ENCODE results near the gene GJB4. TPM values are rescaled to one million over a fixed set of nuclear protein-coding genes. Genes with fewer than 3 reads are reported as not detected.
A peak's percentile ranks its signal among the peaks of the same experiment; 100 is the strongest.
"Not testable (repeated sequence)": the region's sequence is repeated elsewhere in the genome, so short reads cannot be mapped to it uniquely, and the experiment has no call there.

GJB4 gene
- total RNA-seq, 2 experiments from 2014 or later = not detected

DNA sequence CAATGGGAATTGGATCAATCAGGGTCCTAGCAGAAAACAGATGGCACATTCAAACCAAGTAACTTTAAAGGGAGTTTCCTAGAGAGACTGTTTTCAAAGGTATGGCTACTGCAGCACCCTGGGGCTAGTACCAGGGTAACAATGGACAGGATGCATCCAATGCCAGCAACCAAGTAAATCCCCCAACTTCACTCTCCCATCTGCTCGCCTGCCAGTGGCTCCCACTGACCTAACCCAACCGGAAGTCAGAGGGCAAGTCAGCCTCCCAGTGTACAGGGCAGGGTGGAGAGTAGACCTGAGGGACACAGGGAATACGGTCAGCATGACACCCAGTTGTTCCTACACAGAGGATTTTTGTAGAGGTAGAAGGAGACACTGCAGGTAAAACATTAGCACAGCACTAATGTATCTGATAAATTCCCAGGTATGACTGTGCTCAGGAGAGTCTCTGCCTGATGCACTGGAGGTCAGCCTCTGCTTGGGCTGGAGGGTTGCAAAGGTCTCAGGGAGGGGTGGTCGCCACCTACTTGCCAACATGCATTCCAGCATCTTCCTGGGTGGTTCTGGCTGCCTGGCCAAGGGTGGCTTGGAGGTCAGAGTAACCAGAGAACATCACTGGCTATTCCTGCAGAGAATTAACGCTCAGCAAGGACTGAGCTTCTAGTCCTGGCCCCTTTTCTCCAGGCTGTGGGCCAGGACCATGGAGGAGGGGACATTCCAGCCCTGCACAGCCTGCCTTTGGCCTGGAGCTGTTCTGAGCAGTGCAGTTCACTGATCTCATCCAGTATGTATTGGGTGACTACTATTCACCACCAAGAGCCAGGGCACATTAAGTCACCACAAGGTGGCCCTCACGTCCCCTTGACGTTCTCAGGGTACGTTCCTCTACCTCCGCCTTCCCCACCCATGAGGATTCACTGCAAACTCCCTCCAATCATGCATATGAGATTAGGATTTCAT, 28.2 kb downstream of the GJB4 start:
- Mint-ChIP-seq H3K4me1 (peaks cover 6% of the 10 kb centered on the region), H3K36me3 (no peaks in the 10 kb centered on the region), H3K27me3 (peaks cover 21% of the 10 kb centered on the region), H3K27ac (no peak overlapping the region), H3K9me3 (no peaks in the 10 kb centered on the region), H3K4me3 (no peak overlapping the region)
- POLR2A ChIA-PET = no interaction called here
- no peak for ATAC-seq (ENCODE audit: low read depth)
- DNase-seq = no peak

DNA sequence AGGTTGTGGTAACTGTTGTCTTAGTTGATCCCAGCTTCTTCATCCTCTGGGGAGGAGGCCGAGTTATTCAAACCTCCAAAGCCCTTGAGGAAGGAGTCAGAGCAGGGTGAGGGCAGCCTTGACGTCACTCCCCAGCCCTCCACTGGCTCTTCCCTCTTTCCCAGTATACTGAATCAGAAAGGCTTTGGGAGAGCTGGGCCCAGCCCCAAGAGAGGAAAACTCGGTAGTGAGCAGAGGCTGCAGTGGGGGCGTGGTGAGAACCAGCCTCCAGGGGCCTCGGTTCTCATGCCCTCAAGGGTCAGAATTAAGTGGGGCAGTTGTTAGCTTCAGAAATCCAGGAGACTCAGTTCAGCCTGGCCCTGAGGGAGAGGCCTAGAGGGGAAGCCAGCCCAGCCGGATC, 31.4 kb downstream of the GJB4 start:
- DNase-seq = no peak
- Mint-ChIP-seq H3K9me3 (no peaks in the 10 kb centered on the region), H3K27ac (no peak overlapping the region), H3K27me3 (peaks cover 18% of the 10 kb centered on the region), H3K4me3 (no peak overlapping the region), H3K36me3 (no peaks in the 10 kb centered on the region), H3K4me1 (peaks cover 6% of the 10 kb centered on the region)
- no peak for ATAC-seq (ENCODE audit: low read depth)
- POLR2A ChIA-PET = no interaction called here

DNA sequence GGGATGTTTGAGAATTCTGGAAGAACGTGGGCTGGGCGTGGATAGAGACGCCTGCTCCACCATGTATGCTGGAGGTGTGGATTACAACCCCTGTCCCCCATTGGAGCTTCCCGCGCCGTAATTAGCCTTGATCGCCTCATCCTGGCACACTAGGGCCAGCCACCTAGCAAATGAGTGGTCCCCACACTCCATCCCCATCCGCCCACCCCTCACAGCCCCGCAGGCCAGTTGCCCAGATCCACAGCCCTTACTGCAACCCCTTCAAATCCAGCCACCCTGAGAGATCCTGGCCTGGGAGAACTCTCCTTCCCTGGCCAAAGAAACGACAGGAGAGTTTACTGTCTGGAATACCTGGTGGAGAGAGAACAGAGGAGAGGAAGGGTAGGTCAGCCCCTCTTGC, 32.9 kb downstream of the GJB4 start:
- Mint-ChIP-seq H3K27ac (no peak overlapping the region), H3K4me3 (peak overlapping the region; percentile 58), H3K4me1 (peaks cover 2% of the 10 kb centered on the region), H3K9me3 (no peaks in the 10 kb centered on the region), H3K27me3 (peaks cover 18% of the 10 kb centered on the region), H3K36me3 (no peaks in the 10 kb centered on the region)
- ATAC-seq (ENCODE audit: low read depth) (no peak), DNase-seq (no peak)
- POLR2A ChIA-PET = no interaction called here

DNA sequence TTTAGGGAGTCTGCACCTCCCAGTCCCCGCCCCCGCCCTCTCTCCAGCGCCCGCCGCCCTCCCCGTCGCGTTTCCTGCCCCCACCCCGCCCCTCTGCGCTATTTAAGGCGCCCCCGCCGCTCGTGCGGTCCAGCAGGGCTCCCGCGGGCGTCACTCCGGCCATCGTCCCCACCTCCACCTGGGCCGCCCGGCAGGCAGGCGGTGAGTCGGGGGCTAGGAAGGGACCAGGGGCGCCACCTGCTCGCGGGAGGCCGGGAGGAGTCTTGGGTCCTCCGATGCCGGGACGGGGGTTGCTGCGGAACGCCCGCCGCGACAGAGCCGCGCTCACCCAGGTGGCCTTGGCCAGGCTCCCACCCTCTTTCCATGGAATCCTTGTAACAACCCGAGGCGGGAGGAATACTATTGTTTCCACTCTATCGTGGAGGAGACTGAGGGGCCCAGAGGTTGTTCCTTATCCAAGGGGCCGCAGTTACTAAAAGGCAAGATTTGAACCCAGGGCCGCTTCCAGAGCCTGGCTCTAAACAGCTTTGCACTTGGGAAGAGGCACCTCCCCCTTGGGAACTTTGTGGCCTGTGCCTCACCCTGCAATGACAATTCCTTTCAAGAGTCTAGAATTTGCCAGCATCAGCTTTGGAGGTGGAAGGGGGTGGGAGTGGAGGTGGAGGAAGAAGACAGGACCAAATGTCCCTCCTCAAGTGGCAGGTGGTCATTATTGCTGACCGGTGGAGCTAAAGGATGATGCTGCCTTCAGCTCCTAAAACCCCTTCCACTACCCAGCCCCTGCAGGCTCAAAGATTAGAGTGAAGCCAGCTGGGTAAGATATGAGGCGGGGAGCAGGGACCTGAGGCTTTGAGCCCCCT, 33.6 kb downstream of the GJB4 start, which contains the start of gene GJA4:
Gene GJA4 (plus strand): TSS at position 132 of the 860 bp plus-strand sequence. CDS start 1,215 bp downstream, outside the sequence.
- no peak within 1 kb of the TSS for H3K27ac Mint-ChIP-seq
- POLR2A ChIA-PET = no interaction called here
- H3K36me3 Mint-ChIP-seq = no peaks in the 10 kb centered on the region
- no peaks in the 10 kb centered on the region for H3K9me3 Mint-ChIP-seq
- peaks cover 18% of the 10 kb centered on the region for H3K27me3 Mint-ChIP-seq
- ATAC-seq (ENCODE audit: low read depth) (no peak), DNase-seq (no peak)
- H3K4me3 Mint-ChIP-seq = peak within 1 kb of the TSS; percentile 58
- H3K4me1 Mint-ChIP-seq = peaks cover 2% of the 10 kb centered on the region

DNA sequence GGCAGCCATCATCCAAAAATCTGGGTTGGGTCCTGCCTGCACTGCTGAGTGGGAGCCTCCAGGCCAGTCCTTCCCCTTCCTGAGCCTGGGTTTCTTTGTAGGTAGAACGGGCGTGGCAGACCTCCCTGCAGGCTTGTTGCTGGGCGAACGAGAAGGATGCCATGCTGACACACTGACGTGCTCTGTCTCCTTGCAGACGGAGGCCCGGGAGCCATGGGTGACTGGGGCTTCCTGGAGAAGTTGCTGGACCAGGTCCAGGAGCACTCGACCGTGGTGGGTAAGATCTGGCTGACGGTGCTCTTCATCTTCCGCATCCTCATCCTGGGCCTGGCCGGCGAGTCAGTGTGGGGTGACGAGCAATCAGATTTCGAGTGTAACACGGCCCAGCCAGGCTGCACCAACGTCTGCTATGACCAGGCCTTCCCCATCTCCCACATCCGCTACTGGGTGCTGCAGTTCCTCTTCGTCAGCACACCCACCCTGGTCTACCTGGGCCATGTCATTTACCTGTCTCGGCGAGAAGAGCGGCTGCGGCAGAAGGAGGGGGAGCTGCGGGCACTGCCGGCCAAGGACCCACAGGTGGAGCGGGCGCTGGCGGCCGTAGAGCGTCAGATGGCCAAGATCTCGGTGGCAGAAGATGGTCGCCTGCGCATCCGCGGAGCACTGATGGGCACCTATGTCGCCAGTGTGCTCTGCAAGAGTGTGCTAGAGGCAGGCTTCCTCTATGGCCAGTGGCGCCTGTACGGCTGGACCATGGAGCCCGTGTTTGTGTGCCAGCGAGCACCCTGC, 34.7 kb downstream of the GJB4 start:
- H3K9me3 Mint-ChIP-seq = no peaks in the 10 kb centered on the region
- peaks cover 2% of the 10 kb centered on the region for H3K4me1 Mint-ChIP-seq
- H3K27me3 Mint-ChIP-seq = peaks cover 18% of the 10 kb centered on the region
- ATAC-seq (ENCODE audit: low read depth) = no peak
- POLR2A ChIA-PET = no interaction called here
- no peaks in the 10 kb centered on the region for H3K36me3 Mint-ChIP-seq
- no peak for DNase-seq
- H3K27ac Mint-ChIP-seq = no peak overlapping the region
- H3K4me3 Mint-ChIP-seq = no peak overlapping the region

DNA sequence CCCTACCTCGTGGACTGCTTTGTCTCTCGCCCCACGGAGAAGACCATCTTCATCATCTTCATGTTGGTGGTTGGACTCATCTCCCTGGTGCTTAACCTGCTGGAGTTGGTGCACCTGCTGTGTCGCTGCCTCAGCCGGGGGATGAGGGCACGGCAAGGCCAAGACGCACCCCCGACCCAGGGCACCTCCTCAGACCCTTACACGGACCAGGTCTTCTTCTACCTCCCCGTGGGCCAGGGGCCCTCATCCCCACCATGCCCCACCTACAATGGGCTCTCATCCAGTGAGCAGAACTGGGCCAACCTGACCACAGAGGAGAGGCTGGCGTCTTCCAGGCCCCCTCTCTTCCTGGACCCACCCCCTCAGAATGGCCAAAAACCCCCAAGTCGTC, 35.2 kb downstream of the GJB4 start:
- Mint-ChIP-seq H3K36me3 (no peaks in the 10 kb centered on the region), H3K4me1 (peaks cover 1% of the 10 kb centered on the region), H3K27ac (no peak overlapping the region), H3K27me3 (peaks cover 18% of the 10 kb centered on the region), H3K4me3 (no peak overlapping the region), H3K9me3 (no peaks in the 10 kb centered on the region)
- no peak for DNase-seq
- POLR2A ChIA-PET = no interaction called here
- no peak for ATAC-seq (ENCODE audit: low read depth)

DNA sequence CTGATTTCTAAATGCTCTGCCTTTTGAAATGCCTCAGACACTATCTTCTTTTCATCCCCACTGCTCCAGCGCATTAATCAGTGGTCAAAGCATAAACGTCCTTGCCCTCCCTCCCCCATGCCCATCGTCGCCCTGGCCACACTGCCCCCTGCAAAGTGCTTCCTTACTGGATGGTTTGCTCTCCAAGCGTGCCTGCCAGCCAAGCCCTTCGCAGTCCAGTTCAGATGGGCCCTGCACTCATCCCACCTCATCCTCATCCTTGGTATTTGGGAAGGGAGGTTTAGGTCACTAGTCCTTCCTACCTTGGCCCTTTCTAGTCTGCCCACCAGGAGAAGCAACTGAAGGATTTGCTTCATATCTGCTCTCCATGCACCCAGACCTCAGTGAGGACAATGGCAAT, 36.4 kb downstream of the GJB4 start:
- peaks cover 16% of the 10 kb centered on the region for H3K27me3 Mint-ChIP-seq
- no peaks in the 10 kb centered on the region for H3K4me1 Mint-ChIP-seq
- no peak overlapping the region for H3K27ac Mint-ChIP-seq
- no peak for ATAC-seq (ENCODE audit: low read depth)
- no peaks in the 10 kb centered on the region for H3K9me3 Mint-ChIP-seq
- H3K4me3 Mint-ChIP-seq = no peak overlapping the region
- H3K36me3 Mint-ChIP-seq = no peaks in the 10 kb centered on the region
- POLR2A ChIA-PET = no interaction called here
- no peak for DNase-seq

DNA sequence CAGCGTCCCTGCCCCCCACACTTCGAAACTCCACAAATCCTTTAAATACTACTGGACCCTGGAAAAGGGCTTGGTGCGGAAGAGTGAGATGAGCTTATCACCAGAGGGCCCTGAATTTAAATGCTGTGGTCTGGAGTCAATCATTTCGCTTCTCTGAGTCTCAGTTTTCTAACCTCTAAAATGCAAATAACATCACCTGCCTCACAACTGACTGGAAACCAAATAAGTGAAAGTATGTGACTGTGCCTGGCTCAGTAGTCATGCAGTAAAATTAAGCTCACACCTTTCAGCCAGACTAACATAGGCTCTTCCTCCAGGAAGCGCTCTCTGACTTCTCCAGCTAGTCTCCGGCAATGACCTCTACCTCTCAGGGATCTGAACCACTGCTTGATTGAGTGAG, 37.5 kb downstream of the GJB4 start:
- no peaks in the 10 kb centered on the region for H3K36me3 Mint-ChIP-seq
- H3K4me1 Mint-ChIP-seq = no peaks in the 10 kb centered on the region
- no peak for DNase-seq
- H3K4me3 Mint-ChIP-seq = no peak overlapping the region
- no peak overlapping the region for H3K27ac Mint-ChIP-seq
- H3K9me3 Mint-ChIP-seq = no peaks in the 10 kb centered on the region
- no peak for ATAC-seq (ENCODE audit: low read depth)
- peaks cover 10% of the 10 kb centered on the region for H3K27me3 Mint-ChIP-seq
- POLR2A ChIA-PET = no interaction called here

DNA sequence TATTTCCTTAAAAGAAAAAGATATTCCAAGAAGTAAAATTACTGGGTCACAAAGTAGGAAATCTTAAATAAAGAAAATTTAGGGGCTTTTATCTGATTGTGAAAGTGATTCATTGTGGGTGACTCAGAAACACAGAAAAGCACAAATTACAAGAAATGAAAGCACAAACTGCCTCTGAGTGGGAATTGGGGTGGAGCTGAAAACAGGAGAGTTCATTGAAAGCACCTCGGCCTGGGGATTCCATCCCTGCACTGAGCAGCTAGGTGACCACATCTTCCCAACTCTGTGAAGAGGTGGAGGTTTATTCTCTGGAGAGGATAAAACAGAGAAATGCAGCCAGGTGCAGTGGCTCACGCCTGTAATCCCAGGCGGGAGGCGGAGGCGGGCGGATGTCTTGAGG, 40.7 kb downstream of the GJB4 start:
- H3K4me3 Mint-ChIP-seq = no peak overlapping the region
- peaks cover 3% of the 10 kb centered on the region for H3K9me3 Mint-ChIP-seq
- H3K27ac Mint-ChIP-seq = no peak overlapping the region
- DNase-seq (no peak), ATAC-seq (ENCODE audit: low read depth) (no peak)
- H3K36me3 Mint-ChIP-seq = no peaks in the 10 kb centered on the region
- no peaks in the 10 kb centered on the region for H3K4me1 Mint-ChIP-seq
- POLR2A ChIA-PET = no interaction called here
- H3K27me3 Mint-ChIP-seq = no peaks in the 10 kb centered on the region

DNA sequence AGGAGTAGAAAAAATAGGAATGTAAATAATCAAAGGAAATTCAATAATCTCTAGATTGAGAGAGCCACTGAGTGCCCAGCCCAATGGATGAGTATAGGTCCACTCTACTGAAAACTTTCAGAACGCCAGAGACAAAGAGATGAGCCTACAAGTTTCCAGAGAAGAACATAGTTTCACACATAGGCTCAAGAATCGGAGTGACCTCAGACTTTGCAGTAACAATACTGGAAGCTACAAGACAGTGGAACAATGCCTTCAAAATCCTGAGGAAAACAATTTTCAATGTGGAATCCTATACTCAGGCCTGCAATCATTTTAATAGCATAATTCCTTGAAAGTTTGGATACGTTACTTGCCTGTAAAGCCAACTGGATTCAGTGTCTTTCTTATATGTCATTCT, 44.2 kb downstream of the GJB4 start:
- Mint-ChIP-seq H3K4me3 (no peak overlapping the region), H3K36me3 (no peaks in the 10 kb centered on the region), H3K27me3 (no peaks in the 10 kb centered on the region), H3K27ac (no peak overlapping the region), H3K9me3 (peaks cover 3% of the 10 kb centered on the region), H3K4me1 (no peaks in the 10 kb centered on the region)
- no peak for DNase-seq
- POLR2A ChIA-PET = no interaction called here
- ATAC-seq (ENCODE audit: low read depth) = no peak

DNA sequence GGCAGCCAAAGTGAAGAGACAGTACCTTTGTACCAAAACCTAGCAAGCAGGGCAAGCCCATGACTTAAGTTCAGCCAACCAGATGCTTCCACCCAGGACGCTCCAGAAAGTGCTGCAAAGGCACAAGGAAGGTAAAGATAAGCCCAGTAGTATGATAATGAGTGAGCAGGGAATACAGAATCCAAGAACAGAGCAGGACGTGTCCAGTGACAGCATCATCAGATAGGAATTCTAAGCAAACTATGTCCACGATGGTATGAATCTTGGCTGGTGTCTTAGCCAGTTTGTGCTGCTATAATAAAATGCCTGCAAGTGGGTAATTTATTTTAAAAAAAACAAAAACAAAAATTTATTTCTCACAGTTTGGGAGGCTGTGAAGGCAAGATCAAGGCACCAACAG, 46.9 kb downstream of the GJB4 start:
- no peak overlapping the region for H3K4me3 Mint-ChIP-seq
- peaks cover 2% of the 10 kb centered on the region for H3K36me3 Mint-ChIP-seq
- POLR2A ChIA-PET = no interaction called here
- H3K27me3 Mint-ChIP-seq = no peaks in the 10 kb centered on the region
- DNase-seq = no peak
- no peak for ATAC-seq (ENCODE audit: low read depth)
- H3K4me1 Mint-ChIP-seq = peaks cover 3% of the 10 kb centered on the region
- no peak overlapping the region for H3K27ac Mint-ChIP-seq
- H3K9me3 Mint-ChIP-seq = peaks cover 7% of the 10 kb centered on the region

DNA sequence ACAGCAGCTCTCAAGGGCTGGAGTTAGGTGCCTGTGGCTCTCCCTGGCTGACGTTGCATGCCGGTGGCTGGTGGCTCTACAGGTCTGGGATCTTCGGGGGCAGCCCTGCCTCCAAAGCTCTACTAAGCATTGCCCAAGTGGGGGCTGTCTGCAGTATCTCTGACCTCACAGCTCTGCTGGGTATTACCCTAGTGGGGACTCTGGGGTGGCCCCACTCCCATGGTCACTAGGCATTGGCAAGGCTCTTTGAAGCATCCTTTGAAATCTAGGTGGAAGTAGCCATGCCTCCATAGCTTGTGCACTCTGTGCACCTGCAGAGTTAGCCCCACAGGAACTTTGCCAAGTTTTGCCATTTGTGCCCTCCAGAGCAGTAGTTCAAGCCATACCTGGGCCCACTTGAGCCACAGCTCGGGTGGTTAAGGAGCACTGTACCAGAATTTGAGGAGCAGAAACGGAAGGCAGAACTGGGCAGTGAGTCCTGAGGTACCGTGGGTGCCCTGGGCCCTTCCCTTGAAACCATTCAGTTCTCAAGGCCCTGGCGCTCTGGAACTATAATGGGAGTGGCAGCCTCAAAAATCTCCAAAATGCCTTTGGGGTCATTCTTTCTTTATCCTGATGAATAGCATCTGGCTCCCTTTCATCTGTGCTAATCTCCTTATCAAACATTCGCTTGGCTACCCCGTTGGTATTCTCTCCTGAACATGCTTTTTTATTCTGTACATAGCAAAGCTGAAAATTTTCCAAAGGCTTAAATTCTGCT, 48.7 kb downstream of the GJB4 start:
- peaks cover 3% of the 10 kb centered on the region for H3K4me1 Mint-ChIP-seq
- H3K4me3 Mint-ChIP-seq = no peak overlapping the region
- H3K27ac Mint-ChIP-seq = no peak overlapping the region
- ATAC-seq (ENCODE audit: low read depth) (no peak), DNase-seq (no peak)
- peaks cover 5% of the 10 kb centered on the region for H3K36me3 Mint-ChIP-seq
- peaks cover 5% of the 10 kb centered on the region for H3K9me3 Mint-ChIP-seq
- no peaks in the 10 kb centered on the region for H3K27me3 Mint-ChIP-seq
- POLR2A ChIA-PET = no interaction called here

DNA sequence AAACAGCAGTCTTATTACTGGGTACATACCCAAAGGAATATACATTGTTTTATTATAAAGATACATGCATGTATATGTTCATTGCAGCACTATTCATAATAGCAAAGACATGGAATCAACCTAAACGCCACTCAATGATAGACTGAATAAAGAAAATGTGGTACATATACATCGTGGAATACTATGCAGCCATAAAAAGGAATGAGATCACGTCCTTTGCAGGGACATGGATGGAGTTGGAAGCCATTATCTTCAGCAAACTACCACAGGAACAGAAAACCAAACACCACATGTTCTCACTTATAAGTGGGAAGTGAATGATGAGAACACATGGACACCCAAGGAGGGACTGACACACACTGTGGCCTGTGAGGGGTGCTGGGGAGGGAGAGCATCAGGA, 51.2 kb downstream of the GJB4 start:
- H3K9me3 Mint-ChIP-seq; H3K27me3 Mint-ChIP-seq; ATAC-seq (ENCODE audit: low read depth); H3K4me3 Mint-ChIP-seq; POLR2A ChIA-PET; DNase-seq; H3K27ac Mint-ChIP-seq; H3K36me3 Mint-ChIP-seq; H3K4me1 Mint-ChIP-seq: not testable (repeated sequence)

Data from activated naive CD8-positive, alpha-beta T cell treated with anti-CD3 and anti-CD28 coated beads, Interleukin-2, amount 10 ng/mL, durations not matched to agents 7 days and 5 days (primary cell).